GM21786 (cell line): Measurements from ENCODE around the gene CEP70.
"Not testable (repeated sequence)": the region's sequence is repeated elsewhere in the genome, so short reads cannot be mapped to it uniquely, and the experiment has no call there.

Experiments
- ATAC-seq: cut with Tn5 transposase; IDR thresholded peaks from one replicate; pipeline ENCODE4 v1.9.1; 2021; ENCODE audit not compliant: unreplicated experiment

The CEP70 gene

GRCh38 chr3:138593488-138594149, 441 bp downstream of the CEP70 start:
- ATAC-seq, result no peak

GRCh38 chr3:138591392-138591791, 2.7 kb downstream of the CEP70 start:
- ATAC-seq, result no peak

GRCh38 chr3:138588445-138588844, 5.6 kb downstream of the CEP70 start:
- no peak for ATAC-seq

GRCh38 chr3:138587374-138587773, 6.7 kb downstream of the CEP70 start:
- ATAC-seq, result no peak

GRCh38 chr3:138578961-138579574, 15.0 kb downstream of the CEP70 start:
- no peak for ATAC-seq

- ATAC-seq, result peak; percentile 92
Observed at GRCh38 chr3:138578141-138578540, 15.9 kb downstream of the CEP70 start.

- no peak for ATAC-seq
Observed at GRCh38 chr3:138573138-138573537, 20.9 kb downstream of the CEP70 start.

GRCh38 chr3:138569624-138570023, 24.4 kb downstream of the CEP70 start:
- not testable (repeated sequence) for ATAC-seq

GRCh38 chr3:138569090-138569489, 25.0 kb downstream of the CEP70 start:
- ATAC-seq, result no peak

- no peak for ATAC-seq
Observed at GRCh38 chr3:138567403-138567802, 26.7 kb downstream of the CEP70 start.

- ATAC-seq, result not testable (repeated sequence)
Observed at GRCh38 chr3:138566293-138566692, 27.8 kb downstream of the CEP70 start.

- ATAC-seq, result not testable (repeated sequence)
Observed at GRCh38 chr3:138562902-138563301, 31.2 kb downstream of the CEP70 start.

GRCh38 chr3:138560501-138560900, 33.6 kb downstream of the CEP70 start:
- no peak for ATAC-seq

GRCh38 chr3:138559134-138559533, 34.9 kb downstream of the CEP70 start:
- no peak for ATAC-seq

- not testable (repeated sequence) for ATAC-seq
Observed at GRCh38 chr3:138554775-138555174, 39.3 kb downstream of the CEP70 start.

- not testable (repeated sequence) for ATAC-seq
Observed at GRCh38 chr3:138550958-138551357, 43.1 kb downstream of the CEP70 start.

- no peak for ATAC-seq
Observed at GRCh38 chr3:138549179-138549977, 44.7 kb downstream of the CEP70 start.

- no peak for ATAC-seq
Observed at GRCh38 chr3:138547342-138547975, 46.6 kb downstream of the CEP70 start.

- no peak for ATAC-seq
Observed at GRCh38 chr3:138544546-138544945, 49.5 kb downstream of the CEP70 start.

- no peak for ATAC-seq
Observed at GRCh38 chr3:138542977-138543376, 51.1 kb downstream of the CEP70 start.

GRCh38 chr3:138539352-138539751, 54.7 kb downstream of the CEP70 start:
- no peak for ATAC-seq
